ENCODE measurements around the gene CDH6.

GRCh38 chr5:31291323-31291854 lies 97.9 kb downstream of the CDH6 start:
- TF ChIP-seq, protein P1, sequence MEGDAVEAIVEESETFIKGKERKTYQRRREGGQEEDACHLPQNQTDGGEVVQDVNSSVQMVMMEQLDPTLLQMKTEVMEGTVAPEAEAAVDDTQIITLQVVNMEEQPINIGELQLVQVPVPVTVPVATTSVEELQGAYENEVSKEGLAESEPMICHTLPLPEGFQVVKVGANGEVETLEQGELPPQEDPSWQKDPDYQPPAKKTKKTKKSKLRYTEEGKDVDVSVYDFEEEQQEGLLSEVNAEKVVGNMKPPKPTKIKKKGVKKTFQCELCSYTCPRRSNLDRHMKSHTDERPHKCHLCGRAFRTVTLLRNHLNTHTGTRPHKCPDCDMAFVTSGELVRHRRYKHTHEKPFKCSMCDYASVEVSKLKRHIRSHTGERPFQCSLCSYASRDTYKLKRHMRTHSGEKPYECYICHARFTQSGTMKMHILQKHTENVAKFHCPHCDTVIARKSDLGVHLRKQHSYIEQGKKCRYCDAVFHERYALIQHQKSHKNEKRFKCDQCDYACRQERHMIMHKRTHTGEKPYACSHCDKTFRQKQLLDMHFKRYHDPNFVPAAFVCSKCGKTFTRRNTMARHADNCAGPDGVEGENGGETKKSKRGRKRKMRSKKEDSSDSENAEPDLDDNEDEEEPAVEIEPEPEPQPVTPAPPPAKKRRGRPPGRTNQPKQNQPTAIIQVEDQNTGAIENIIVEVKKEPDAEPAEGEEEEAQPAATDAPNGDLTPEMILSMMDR (IDR thresholded peaks at IDR 0.05 in 8 of 11, conservative IDR thresholded peaks at IDR 0.05 in 3 of 11), result no peak
- TF ChIP-seq POLR2A (IDR thresholded peaks at IDR 0.05), result no peak

All from spleen (tissue), 7 donors.